GM19239 (cell line): ENCODE measurements around the gene SUCLG2.
A peak's percentile ranks its signal among the peaks of the same experiment; 100 is the strongest.

ENCODE experiments used
- DNase-seq: peaks from one replicate; pipeline ENCODE4 v3.0.0; 2011; ENCODE audit warnings: low spot score; ENCODE audit not compliant: insufficient read length
- FAIRE-seq: peaks from 2 replicates; lab custom pipeline; 2011; peaks lifted over from hg19 to GRCh38; lab: Jason Lieb, UNC

The SUCLG2 gene

GRCh38 chr3:67529337-67529736, 125.1 kb downstream of the SUCLG2 start:
- FAIRE-seq (no peak), DNase-seq (no peak)

- FAIRE-seq, result no peak
- no peak for DNase-seq
Observed at GRCh38 chr3:67526246-67526645, 128.2 kb downstream of the SUCLG2 start.

DNA sequence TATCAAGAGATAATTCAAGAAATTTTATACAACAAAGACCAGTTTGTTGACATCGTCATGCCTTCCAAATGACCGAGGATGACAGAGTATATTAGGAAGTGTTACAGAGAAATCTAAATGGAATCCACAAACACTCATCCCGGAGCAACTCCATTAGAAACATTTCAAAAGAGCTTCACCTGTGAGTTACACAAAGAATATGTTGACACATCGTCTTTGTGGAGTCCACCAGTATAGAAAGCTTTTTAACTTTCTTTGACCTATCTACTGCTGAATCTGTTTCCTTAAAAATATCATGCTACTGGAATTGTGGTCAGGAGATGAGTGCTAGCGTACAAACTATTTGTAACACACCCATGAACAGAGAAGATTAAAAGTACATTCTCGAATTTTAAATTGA, 130.4 kb downstream of the SUCLG2 start:
- DNase-seq (no peak), FAIRE-seq (no peak)

DNA sequence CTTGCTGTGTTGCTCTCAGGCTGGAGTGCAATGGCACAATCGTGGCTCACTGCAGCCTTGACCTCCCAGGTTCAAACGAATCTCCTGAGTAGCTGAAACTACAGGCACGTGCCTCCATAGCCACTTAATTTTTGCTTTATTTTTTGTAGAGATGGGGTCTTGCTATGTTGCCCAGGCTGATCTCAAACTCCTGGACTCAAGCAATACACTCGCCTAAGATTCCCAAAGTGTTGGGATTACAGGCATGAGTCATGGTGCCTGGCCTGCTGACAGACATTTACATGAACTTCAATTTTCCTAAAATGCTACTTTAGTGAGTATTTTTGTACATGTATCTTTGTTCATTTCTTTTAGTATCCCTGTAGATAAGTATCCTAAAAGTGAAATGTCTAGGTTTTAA, 132.3 kb downstream of the SUCLG2 start:
- FAIRE-seq, result no peak

GRCh38 chr3:67521053-67521646, 133.3 kb downstream of the SUCLG2 start:
- FAIRE-seq (no peak), DNase-seq (no peak)

More for the DNA sequence above, 132.3 kb downstream of the SUCLG2 start:
- DNase-seq, result no peak

DNA sequence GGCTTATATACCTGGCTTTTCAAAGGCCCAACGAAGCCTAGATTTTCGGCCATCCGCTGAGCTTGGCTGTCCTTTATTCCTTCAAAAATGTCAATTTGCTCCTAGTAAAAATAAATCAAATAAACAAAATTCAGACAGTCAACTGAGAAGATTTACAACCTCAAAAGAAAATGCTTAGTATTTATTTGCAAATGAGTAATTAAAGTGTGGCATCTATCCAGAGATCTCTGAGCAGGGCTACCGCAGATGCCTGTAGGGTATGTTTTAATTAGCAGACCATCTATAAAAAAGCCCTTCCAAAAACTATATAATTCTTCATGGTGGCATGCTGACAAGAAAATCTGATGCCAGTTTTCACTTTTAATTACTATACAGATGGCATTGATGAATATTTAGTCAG, 136.2 kb downstream of the SUCLG2 start:
- FAIRE-seq (no peak), DNase-seq (no peak)

GRCh38 chr3:67517781-67518180, 136.6 kb downstream of the SUCLG2 start:
- DNase-seq (no peak), FAIRE-seq (no peak)

DNA sequence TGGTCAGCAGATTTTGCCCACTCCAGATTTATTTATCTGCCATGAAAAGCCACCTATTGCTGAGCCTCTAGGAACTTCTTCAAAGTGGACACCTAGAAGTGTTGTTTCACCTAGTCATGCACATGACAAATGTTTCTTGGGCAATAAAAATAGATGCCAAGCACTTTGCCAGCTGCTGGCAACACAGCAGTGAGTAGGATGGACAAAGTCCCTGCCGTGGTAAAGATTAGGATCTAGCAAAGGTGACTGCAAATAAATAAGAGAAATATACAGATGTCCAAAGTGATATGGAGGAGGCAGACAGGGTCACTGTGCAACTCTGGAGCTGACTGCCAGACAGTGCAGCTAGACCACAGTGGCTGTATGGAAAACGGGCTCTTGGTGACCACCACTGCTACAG, 137.9 kb downstream of the SUCLG2 start:
- DNase-seq, result no peak
- no peak for FAIRE-seq

DNA sequence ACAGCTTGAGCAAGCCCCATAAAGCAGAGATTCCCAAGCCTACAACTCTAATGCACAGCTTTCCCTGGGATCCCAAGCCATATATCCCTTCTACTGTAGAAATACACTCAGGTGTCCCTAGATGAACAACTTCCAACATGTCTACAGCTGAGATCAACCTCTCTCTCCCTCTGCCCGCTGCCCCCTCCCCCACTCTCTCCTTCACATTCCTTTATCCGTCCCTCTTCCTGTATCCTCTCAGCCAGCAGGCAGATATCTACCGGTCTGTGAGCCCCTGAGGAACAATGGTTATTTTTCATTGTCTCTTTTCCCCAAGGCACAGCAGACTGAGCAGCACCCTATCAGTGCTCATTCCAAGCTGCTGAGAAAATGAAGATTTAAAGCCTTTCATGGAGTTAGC, 138.6 kb downstream of the SUCLG2 start:
- no peak for FAIRE-seq

DNA sequence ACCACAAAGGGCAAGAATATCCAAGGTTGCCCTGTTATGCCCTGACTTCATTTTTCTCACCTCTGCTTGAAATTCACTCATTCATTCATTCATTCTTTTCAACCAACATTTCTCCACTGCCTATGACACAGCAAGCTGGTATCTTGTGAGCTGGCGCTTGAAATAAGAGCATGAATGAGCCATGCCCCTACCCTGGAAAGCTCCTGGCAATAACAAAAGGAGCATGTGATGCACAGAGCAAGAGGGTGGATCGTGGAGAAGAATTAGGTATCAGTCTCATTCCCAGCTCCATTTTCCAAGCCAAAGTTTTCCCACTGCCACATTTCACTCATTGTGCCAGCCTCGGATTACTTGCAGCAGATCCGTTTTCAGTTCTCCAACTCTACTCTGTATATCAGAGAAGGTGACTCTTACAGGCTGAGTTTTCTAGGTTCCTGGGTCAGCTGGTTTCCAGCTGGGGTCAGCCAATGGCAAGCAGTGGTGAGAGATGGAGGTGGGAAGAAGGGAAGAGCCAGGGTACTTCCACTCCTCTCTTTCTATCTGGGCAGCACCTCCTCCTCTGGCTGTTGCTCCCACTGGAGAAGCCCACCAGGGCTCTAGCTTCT, 144.8 kb downstream of the SUCLG2 start:
- no peak for DNase-seq
- peak; percentile 72 for FAIRE-seq

More for the DNA sequence above, 138.6 kb downstream of the SUCLG2 start:
- no peak for DNase-seq

- FAIRE-seq (no peak), DNase-seq (no peak)
Observed at GRCh38 chr3:67507584-67507983, 146.8 kb downstream of the SUCLG2 start.

- no peak for FAIRE-seq
- no peak for DNase-seq
Observed at GRCh38 chr3:67500709-67501108, 153.7 kb downstream of the SUCLG2 start.

GRCh38 chr3:67497746-67498145, 156.7 kb downstream of the SUCLG2 start:
- FAIRE-seq (no peak), DNase-seq (no peak)

GRCh38 chr3:67495751-67496150, 158.7 kb downstream of the SUCLG2 start:
- FAIRE-seq, result no peak
- no peak for DNase-seq

GRCh38 chr3:67493808-67494207, 160.6 kb downstream of the SUCLG2 start:
- DNase-seq (no peak), FAIRE-seq (no peak)

DNA sequence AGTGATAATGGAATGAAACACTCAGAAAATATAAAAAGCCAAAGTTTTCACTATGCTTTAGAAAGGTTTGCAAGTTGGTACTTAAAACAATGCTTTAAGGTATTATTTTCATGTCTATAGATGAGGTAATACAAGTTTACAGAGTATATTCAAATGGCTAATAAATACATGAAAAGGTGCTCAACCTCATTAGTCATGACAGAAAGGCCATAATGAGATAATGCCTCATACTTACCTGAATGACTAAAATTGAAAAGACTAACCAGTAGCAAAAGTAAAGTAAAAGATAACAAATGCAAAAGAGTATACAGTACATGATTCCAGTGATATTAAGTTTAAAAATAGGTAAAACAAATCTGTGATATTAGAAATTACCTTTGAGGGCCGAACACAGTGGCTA, 163.8 kb downstream of the SUCLG2 start:
- FAIRE-seq (no peak), DNase-seq (no peak)

DNA sequence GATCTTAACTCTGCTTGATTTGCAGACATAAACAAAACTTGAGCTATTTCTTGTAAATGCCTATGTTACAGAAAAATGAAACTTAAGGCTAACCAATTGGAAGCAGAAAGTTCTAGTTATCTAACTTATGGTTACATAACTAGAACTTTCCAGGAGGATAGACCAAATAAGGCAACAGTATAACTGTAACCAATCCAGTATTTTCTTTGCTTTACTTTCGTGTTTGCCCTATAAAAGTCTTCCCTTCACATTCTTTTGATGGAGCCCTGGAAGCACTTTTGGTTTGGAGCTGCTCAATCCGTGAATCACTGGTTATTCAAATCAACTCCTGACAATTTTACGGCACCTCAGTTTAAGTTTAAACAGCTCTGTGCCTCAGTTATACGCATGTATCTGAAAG, 164.6 kb downstream of the SUCLG2 start:
- FAIRE-seq, result no peak

GRCh38 chr3:67487564-67488114, 166.8 kb downstream of the SUCLG2 start:
- no peak for FAIRE-seq
- DNase-seq, result no peak

More for the DNA sequence above, 164.6 kb downstream of the SUCLG2 start:
- DNase-seq, result no peak

- DNase-seq (no peak), FAIRE-seq (no peak)
Observed at GRCh38 chr3:67486883-67487282, 167.5 kb downstream of the SUCLG2 start.

- FAIRE-seq, result no peak
- DNase-seq, result no peak
Observed at GRCh38 chr3:67484085-67484484, 170.3 kb downstream of the SUCLG2 start.

DNA sequence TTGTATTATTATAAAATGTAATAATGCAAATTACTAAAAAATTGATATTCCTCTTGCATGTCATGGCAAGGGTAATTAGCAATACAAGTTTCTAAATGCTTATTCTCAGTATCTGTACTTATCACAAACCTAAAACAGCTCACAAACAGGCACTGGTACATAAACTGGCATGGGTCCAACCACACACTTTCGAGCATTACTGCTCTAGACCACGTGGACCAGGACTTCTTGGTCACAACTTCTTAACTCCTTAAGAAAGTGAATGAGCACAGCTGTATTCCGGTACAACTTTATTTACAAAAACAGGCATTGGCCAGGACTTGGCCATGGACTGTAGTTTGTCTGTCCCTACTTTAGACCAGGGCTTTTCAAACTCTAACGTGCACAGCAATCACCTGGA, 173.3 kb downstream of the SUCLG2 start:
- DNase-seq (no peak), FAIRE-seq (no peak)

DNA sequence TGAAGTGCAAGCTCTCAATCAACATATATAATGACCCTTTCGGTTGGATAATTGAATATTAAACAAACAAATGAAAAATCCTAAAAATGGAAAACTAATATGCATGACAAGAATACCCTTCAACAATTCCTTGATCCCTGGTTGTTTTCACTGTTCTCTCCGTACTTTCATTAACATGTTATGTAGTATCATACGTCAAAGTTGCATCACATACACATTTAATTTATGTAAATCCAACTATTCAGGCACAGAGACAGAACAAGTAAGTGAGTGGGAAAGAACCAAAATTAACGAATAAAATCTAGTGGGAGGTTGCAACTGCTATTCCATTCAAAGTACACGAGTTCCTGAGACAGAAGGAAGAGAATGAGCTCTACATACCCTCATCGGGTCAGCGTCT, 176.0 kb downstream of the SUCLG2 start:
- no peak for FAIRE-seq
- no peak for DNase-seq
